ENCODE data around the gene GPRIN3.

DNA sequence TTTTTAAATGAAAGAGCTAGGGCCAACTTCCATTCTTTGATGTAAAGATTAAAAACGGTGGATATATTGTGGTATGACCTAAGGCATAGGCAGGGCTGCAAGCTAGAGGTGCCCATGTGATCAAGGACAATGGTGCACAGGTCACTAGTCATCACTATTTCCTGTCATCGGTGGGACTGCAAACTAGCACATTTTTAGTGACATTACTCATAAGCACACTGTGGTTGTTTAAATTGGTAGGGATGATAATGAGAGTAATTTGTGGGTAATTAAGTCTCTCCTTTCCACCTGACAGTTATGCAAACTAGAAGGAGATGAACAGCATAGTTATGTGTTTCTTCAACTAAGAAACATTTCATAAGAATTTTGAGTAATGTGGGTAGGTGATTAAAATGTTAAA, 85.4 kb downstream of the GPRIN3 start:
- TF ChIP-seq CTCF (conservative IDR thresholded peaks at IDR 0.05; ENCODE audit: low read depth, low read length) = no peak
- no peak for TF ChIP-seq EZH2 (IDR thresholded peaks at IDR 0.05; ENCODE audit: borderline replicate concordance, low read depth, low read length, poor library complexity, severe bottlenecking)

Measured in A673 (cell line).